Measurements from ENCODE around the gene ASIC3. TPM values are rescaled to one million over a fixed set of nuclear protein-coding genes. Genes with fewer than 3 reads are reported as not detected.
A peak's percentile ranks its signal among the peaks of the same experiment; 100 is the strongest.
"Not testable (repeated sequence)": the region's sequence is repeated elsewhere in the genome, so short reads cannot be mapped to it uniquely, and the experiment has no call there.

Gene ASIC3
- 4.7 TPM for total RNA-seq

DNA sequence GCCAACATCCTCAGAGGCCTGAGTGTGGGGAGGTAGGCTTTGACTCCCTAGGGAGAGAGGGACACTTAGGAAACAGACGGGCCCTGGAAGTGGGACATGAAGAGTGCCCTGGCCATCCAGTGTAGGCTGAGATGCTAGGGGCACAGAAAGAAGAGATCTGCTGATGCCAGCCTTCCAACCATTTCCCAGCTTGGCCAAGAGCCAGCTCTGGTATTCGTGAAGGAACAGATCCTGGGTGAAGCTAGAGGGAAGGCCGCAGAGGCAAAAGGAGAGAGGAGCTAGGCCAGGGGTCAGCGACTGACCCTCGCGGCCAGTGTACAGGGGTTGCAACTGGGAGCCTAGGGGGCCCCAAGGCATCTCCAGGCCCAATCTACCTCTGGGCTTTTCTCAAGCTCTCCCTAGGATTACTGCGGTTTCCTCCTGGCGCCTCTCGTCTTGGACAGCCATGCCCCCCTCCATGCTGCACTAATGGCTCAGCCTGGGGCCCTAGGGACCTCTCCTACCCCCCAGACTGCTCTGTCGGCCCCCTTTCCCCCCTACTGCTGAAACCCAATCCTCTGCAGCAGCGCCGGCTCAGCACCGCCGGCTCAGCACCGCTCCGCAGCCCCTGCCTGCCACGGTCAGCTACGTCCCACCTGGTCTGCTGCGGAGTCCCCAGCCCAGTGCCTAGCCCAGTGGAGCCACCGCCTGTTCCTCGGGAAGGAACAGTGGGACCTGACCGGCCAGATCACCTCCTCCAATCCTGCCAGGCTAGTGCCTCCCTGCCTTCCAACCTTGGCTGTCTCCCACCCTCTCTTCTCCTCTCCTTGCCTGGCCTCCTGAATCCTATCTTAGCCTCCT is at the start of gene ASIC3:
ASIC3 (plus strand) TSS at position 556 of the 840 bp plus-strand sequence. CDS start 355 bp downstream, outside the sequence.
- intact Hi-C loops (cut with DNase I): loop anchor here (10.0 kb wide), 1 partner anchor 67 kb away; no protein-coding TSS in a partner anchor
- ATAC-seq (no peak), DNase-seq (ENCODE audit: low spot score) (no peak)

DNA sequence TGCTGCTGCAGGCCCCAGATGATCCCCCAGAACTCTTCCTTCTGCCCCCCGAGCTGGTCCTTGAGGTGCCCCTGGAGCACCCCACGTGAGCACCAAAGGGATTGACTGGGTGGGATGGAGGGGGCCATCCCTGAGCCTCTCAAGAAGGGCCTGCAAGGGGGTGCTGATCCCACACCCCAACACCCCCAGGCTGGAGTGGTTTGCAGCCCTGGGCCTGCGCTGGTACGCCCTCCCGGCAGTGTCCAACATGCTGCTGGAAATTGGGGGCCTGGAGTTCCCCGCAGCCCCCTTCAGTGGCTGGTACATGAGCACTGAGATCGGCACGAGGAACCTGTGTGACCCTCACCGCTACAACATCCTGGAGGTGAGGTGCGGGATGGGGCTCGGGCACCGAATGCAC is 49.3 kb upstream of the ASIC3 start:
- DNase-seq (ENCODE audit: low spot score): no peak
- no peak for ATAC-seq
- intact Hi-C loops (cut with DNase I): no loop called here

DNA sequence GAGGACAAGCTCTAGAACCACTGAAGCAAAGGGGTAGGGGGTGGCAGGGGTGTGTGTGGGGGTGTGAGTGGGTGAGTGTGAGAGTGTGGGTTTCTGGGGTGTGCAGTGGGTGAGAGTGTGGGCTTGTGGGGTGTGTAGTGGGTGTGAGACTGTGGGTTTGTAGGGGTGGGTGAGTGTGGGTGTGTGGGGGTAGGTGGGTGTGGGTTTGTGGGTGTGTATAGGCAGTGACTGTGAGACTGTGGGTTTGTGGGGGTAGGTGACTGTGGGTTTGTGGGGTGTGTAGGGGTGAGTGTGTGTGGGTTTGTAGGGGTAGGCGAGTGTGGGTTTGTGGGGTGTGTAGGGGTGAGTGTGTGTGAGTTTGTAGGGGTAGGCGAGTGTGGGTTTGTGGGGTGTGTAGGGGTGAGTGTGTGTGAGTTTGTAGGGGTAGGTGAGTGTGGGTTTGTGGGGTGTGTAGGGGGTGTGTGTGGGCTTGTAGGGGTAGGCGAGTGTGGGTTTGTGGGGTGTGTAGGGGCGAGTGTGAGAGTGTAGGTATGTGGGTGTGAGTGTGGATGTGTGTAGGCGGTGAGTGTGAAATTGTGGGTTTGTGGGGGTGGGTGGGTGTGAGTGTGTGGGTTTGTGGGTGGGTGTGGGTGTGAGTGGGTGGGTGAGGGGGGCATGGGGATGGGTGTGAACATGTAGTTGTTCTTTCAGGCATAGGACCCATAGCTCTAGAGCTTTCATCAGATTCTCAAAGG is 48.7 kb upstream of the ASIC3 start:
- DNase-seq (ENCODE audit: low spot score) (no peak), ATAC-seq (no peak)
- intact Hi-C loops (cut with DNase I): no loop called here

DNA sequence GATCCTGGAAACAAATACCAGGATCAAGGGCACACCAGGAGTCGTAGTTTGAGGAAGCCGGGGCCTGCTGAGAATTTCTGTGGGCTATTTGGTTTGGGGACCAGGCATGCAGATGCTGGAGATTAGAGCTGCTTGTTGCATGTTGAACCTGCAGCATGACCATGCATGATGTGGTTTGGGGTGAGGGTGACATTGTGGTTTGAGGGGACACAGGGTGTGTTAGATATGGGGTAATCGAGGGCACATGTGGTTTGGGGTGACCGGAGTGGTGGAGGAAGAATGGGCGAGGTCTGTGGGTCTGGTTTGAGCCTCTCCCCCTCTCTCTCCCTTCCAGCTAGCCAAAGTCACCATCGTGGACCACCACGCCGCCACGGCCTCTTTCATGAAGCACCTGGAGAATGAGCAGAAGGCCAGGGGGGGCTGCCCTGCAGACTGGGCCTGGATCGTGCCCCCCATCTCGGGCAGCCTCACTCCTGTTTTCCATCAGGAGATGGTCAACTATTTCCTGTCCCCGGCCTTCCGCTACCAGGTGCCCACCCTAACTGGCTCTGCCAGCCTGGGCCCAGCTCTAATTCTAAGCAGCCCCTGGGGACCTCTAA is 47.3 kb upstream of the ASIC3 start:
- DNase-seq (ENCODE audit: low spot score): no peak
- ATAC-seq: no peak
- intact Hi-C loops (cut with DNase I): no loop called here

DNA sequence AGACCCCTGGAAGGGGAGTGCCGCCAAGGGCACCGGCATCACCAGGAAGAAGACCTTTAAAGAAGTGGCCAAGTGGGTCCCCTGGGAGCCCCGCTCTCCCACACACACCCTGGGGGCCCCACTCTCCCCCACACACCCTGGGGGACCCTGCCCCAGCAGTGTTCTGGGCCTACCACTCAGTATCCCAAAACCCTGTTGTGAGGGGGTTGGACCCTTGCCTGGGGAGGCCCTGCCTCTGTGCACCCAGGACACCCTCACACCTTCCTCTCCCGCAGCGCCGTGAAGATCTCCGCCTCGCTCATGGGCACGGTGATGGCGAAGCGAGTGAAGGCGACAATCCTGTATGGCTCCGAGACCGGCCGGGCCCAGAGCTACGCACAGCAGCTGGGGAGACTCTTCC is 46.8 kb upstream of the ASIC3 start:
- DNase-seq (ENCODE audit: low spot score): no peak
- intact Hi-C loops (cut with DNase I): no loop called here
- ATAC-seq: no peak

DNA sequence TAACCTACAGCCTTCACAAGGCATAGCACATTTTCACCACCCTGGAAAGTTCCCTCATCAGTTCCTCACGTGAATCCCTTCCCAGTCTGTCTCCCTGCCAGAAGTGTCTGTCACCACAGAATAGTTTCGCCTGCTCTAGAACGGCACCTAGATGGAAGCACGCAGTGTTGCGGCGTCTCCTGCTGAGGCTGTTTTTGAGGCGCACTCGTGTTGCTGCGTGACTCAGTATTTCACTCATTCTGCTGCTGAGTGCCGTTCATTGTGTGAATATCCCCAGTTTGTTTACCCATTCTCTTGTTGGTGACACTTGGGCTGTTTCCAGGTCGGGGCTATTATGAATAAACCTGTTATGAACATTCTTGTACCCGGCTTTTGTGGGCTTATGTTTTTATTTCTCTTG is 44.8 kb upstream of the ASIC3 start:
- DNase-seq (ENCODE audit: low spot score) (no peak), ATAC-seq (no peak)
- intact Hi-C loops (cut with DNase I): no loop called here

DNA sequence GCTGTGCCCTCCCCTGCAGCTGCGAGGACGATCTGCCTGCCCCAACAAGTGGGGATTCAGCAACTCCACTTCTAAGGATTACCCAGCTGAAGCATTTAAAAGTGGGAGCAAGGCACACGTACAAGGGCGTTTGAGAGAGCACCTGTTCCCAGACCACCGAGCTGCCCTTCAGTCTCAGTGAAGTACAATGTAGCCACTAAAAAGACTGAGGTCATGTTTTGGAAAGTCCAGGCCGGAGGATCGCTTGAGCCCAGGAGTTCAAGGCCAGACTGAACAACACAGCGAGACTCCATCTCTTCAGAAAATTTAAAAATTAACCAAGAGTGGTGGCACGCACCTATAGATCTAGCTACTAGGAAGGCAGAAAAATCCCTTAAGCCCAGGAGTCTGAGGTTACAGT is 42.8 kb upstream of the ASIC3 start:
- intact Hi-C loops (cut with DNase I): no loop called here

DNA sequence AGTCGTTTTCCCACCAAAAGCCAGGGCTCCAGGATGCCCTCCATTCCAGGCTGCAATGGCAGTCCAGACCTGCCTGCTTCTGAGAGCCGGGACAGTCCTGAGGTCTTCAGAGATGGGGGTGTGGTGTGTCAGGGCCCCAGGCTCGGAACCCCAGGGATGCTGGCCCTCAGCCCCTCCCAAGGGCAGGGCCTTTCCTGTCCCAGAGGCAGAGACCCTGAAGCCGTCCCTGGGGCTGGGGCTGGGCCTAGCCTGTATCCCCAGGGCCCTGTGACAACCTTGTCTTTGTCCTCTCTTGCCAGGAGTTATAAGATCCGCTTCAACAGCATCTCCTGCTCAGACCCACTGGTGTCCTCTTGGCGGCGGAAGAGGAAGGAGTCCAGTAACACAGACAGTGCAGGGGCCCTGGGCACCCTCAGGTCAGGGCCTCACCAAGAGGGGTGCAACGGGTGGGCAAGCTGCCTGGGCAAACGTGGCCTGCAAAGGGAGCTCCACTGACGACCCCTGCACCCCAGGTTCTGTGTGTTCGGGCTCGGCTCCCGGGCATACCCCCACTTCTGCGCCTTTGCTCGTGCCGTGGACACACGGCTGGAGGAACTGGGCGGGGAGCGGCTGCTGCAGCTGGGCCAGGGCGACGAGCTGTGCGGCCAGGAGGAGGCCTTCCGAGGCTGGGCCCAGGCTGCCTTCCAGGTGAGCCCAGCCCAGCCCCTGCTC is 41.6 kb upstream of the ASIC3 start:
- no peak for ATAC-seq
- intact Hi-C loops (cut with DNase I): no loop called here
- no peak for DNase-seq (ENCODE audit: low spot score)

More for the DNA sequence above, 42.8 kb upstream of the ASIC3 start:
- DNase-seq (ENCODE audit: low spot score) (no peak), ATAC-seq (no peak)

DNA sequence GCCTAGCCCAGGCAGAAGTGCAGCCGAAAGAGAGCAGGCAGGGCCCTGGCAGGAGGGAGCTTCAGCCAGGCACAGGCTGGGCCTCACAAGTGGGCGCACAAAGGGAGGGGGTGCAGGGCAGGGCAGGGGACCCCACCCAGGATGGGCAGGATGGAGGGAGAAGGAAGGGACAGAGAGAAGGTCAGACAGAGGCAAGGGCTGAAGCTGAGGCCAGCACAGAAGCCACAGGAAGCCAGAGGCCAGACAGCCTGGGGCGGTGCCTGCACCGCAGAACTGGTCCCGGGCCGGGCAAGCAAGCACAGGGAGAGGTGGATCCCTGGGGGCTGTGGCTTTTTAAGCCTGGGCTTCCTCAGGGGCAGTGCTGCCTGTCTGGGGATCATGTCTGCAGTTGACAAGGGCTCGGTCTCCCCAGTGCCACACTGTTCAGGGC is 40.8 kb upstream of the ASIC3 start:
- intact Hi-C loops (cut with DNase I): no loop called here
- DNase-seq (ENCODE audit: low spot score) (no peak), ATAC-seq (peak; percentile 8)

DNA sequence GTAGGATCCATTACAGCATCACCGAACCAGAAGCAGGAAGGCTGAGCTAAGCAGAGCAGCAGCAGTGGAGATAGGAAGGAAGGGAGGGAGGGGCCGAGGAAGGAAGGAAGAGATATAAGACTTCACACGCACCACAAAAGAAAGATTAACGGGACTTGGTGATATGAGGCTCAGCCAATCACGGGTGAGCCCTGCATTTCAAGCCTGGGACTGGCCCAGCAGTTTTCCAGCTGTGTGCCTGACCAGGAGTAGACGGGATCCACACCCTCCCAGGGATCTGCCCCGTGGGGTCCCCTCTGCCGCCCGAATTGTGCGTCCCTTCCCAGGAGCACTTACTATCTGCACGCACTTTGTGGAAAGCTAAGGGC is 40.2 kb upstream of the ASIC3 start:
- intact Hi-C loops (cut with DNase I): no loop called here
- DNase-seq (ENCODE audit: low spot score): no peak
- peak; percentile 18 for ATAC-seq

DNA sequence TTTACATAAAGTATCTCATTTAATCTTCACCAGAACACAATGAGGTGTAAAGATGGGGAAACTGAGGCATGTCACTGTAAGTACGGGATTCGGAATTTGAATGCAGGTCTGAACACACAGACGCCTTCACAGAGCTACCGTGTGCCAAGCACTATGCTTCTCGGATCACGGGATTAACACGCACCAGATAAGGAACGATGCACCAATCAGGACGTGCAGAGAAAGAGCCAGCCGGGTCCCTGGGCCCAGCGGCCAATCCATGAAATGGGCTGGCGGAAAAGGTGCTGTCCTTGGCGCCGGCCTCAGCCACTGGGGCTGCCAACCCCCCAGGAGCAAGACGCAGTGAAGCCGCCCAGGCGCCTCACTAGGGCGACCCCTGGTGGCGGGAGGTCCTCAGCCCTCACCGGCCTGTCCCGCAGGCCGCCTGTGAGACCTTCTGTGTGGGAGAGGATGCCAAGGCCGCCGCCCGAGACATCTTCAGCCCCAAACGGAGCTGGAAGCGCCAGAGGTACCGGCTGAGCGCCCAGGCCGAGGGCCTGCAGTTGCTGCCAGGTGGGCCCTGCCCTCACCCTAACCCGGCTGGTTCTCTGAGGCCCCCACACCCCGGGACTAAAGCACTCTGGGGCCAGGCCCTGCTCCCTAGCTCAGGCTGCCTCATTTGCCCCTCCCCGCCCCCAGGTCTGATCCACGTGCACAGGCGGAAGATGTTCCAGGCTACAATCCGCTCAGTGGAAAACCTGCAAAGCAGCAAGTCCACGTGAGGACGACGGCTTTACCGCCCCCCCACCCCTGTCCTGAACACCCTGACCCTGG is 39.6 kb upstream of the ASIC3 start:
- ATAC-seq (peak; percentile 72), DNase-seq (ENCODE audit: low spot score) (peak; percentile 77)
- intact Hi-C loops (cut with DNase I): no loop called here

DNA sequence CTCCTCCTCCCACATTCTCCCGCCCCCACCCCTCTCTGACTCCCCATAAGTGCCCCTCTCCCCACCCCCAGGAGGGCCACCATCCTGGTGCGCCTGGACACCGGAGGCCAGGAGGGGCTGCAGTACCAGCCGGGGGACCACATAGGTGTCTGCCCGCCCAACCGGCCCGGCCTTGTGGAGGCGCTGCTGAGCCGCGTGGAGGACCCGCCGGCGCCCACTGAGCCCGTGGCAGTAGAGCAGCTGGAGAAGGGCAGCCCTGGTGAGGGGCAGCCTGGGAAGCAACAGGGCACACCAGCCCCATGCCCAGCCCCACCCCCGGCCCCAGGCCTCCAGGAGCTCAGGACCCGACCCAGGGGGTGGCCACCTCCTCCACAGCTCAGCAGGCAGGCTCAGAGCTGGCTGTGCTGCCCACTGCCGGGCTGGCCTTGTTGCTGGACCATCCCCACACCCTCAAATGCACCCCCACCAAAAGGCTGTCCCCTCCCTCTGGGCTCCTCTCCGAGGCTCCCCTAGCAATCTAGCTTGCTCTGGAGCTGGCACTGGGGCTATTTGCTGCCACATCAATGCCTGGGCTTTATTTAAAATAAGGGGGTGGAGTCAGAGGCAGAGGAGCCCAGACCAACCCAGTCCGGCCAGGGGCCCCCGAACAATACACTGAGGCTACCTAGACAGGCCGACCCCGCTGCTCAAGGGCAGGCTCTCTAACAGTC is 38.8 kb upstream of the ASIC3 start:
- DNase-seq (ENCODE audit: low spot score) (no peak), ATAC-seq (no peak)

DNA sequence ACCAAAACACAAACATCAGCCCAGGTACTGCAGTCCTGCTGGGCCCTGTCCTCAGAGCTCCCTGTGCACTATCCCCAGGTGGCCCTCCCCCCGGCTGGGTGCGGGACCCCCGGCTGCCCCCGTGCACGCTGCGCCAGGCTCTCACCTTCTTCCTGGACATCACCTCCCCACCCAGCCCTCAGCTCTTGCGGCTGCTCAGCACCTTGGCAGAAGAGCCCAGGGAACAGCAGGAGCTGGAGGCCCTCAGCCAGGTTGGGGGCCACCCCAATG is 38.4 kb upstream of the ASIC3 start:
- ATAC-seq: no peak
- DNase-seq (ENCODE audit: low spot score): no peak
- intact Hi-C loops (cut with DNase I): no loop called here

More for the DNA sequence above, 38.8 kb upstream of the ASIC3 start:
- intact Hi-C loops (cut with DNase I): no loop called here

DNA sequence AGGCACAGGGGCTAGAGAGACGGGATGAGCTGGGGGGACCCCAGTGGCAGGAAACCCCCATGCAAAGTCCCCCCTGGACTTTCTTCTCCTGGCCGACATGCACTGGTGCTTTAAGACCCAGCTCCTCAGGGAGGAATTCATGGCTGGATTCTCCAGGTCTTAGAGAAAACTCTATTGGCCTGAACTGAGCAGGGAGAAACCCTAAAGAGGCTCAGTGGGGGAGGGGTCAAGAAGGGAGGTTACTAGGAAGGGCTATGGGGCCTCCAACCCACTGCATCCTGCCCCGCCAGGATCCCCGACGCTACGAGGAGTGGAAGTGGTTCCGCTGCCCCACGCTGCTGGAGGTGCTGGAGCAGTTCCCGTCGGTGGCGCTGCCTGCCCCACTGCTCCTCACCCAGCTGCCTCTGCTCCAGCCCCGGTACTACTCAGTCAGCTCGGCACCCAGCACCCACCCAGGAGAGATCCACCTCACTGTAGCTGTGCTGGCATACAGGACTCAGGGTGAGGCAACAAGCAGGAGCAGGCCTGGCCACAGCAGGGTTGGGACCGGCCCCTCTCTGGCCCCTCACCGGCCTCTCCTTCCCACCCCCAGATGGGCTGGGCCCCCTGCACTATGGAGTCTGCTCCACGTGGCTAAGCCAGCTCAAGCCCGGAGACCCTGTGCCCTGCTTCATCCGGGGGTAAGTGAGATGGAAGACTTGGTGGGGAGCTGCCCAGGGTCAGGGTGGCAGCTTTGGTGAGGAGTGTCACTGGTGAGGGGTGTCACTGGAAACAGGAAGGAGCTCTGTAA is 37.8 kb upstream of the ASIC3 start:
- DNase-seq (ENCODE audit: low spot score) (no peak), ATAC-seq (no peak)
- intact Hi-C loops (cut with DNase I): no loop called here

DNA sequence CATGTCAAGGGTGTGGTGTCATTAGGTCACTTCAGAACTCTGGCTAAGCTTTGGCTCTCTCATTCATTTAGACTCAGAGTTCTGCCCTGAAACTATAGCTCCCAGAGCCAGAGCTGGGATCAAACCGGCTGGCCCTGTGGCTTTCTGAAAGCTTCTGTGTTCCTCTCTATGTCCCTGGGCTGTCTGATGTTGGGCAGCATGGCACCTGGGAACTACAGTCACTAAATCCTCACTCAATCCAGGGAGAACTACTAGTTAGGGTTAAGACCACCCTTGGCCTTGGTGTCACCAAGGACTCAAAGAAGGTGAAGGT is 37.3 kb upstream of the ASIC3 start:
- no peak for DNase-seq (ENCODE audit: low spot score)
- ATAC-seq: no peak
- intact Hi-C loops (cut with DNase I): no loop called here

DNA sequence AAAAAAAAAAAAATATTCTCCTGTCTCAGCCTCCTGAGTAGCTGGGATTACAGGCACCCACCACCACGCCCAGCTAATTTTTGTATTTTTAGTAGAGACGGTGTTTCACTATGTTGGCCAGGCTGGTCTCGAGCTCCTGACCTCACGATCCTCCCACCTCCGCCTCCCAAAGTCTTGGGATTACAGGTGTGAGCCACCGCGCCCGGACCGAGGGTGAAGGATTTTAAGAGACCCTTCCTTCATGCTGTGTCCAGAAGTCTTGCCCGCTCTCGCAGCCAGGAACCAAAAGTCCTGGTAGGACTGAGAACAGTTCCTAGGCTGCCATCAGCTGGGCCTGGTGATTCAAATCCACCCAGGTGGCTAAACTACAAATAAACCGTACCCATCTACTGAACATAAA is 36.7 kb upstream of the ASIC3 start:
- DNase-seq (ENCODE audit: low spot score); ATAC-seq; intact Hi-C loops (cut with DNase I): not testable (repeated sequence)

DNA sequence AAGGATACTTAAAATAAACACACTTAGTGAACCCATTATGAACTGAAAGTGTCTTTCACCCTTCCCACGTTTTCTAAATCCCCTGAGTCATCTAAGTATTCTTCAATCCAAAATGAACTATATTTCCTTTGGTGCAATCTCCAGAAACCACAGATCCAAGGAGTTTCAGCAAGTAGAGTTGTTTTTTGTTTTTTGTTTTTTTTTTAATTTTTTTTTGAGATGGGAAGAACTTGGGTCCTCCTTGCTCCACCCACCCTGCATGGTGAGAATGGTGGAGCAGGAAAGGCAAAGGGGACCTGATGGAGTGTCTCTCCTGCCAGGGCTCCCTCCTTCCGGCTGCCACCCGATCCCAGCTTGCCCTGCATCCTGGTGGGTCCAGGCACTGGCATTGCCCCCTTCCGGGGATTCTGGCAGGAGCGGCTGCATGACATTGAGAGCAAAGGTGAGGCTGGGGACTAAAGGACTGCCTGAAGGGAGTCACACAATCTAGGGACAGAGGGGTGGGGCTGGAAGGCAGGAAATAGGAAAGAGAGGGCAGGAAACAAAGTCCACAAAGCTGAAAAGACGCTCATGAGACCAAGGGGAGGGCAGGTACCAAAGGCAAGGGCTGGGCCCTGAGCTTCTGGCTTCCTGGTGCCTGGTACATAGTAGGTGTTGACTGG is 36.2 kb upstream of the ASIC3 start:
- intact Hi-C loops (cut with DNase I): no loop called here
- DNase-seq (ENCODE audit: low spot score) (no peak), ATAC-seq (no peak)

All from sciatic nerve (tissue), 2 donors.